Gastroesophageal sphincter (tissue), 4 donors: ENCODE measurements around the gene THAP4. TPM values are rescaled to one million over a fixed set of nuclear protein-coding genes. Genes with fewer than 3 reads are reported as not detected.

Source experiments
- ATAC-seq: fragments of 150-250 bp; one replicate; pipeline ENCODE4 v1.9.1; 2016; ENCODE audit warnings: mild to moderate bottlenecking, moderate library complexity
- H3K27ac ChIP-seq, 4 donors: fragments of 200-600 bp; sonication (generic) in 3 of 4; 1 replicate in 3 of 4; 2 replicates in 1 of 4; pipeline ENCODE4 v1.5.1; 2016 to 2019
- H3K27me3 ChIP-seq: fragments of 200-600 bp; sonication (generic); one replicate; pipeline ENCODE4 v1.5.1; 2019
- H3K36me3 ChIP-seq, 2 donors: fragments of 200-600 bp; sonication (generic); one replicate each; pipeline ENCODE4 v1.5.1; 2019; ENCODE audit warnings: control low read depth in 1 of 2
- H3K4me1 ChIP-seq, 3 donors: fragments of 200-600 bp; sonication (generic); 1 replicate in 2 of 3; 2 replicates in 1 of 3; pipeline ENCODE4 v1.5.1; 2016 to 2019; ENCODE audit warnings: control low read depth in 2 of 3
- H3K4me3 ChIP-seq, 2 donors: fragments of 200-600 bp; sonication (generic); one replicate each; pipeline ENCODE4 v1.5.1; 2019; ENCODE audit warnings: mild to moderate bottlenecking in 1 of 2, moderate library complexity in 1 of 2
- H3K9me3 ChIP-seq, 3 donors: fragments of 200-600 bp; sonication (generic); one replicate each; pipeline ENCODE4 v1.5.1; 2017 to 2019; ENCODE audit warnings: control low read depth in 2 of 3
- EP300 ChIP-seq: sonication (generic); formaldehyde crosslinking; IDR thresholded peaks from one replicate; pipeline ENCODE4 v1.6.1; 2017; ENCODE audit warnings: antibody characterized with exemption, mild to moderate bottlenecking
- POLR2A ChIP-seq, 2 donors: fragments of 450-650 bp; IDR thresholded peaks; one replicate each; pipeline ENCODE4 v1.6.1; 2017; ENCODE audit warnings: antibody characterized with exemption in 2 of 2, mild to moderate bottlenecking in 2 of 2, moderate library complexity in 1 of 2
- POLR2AphosphoS5 ChIP-seq: sonication (generic); formaldehyde crosslinking; IDR thresholded peaks from one replicate; pipeline ENCODE4 v1.6.1; 2017; ENCODE audit warnings: antibody characterized with exemption
- WGBS, 2 donors: methylation state at CpG; one replicate each; pipeline ENCODE4 v1.1.5; 2018; ENCODE audit warnings: low coverage in 1 of 2; 5-methylcytosine and 5-hydroxymethylcytosine counted together
- total RNA-seq, 4 donors: library from RNA; depleted of rRNA; stranded (reverse); fragments of >200 nt; gene quantifications; one replicate each; pipeline ENCODE4 v1.1.0, GENCODE V29; 2016
- TF ChIP-seq, protein P1 (sequence below), 4 experiments: fragments of 200-600 bp in 2 of 4; fragments of 450-650 bp in 2 of 4; sonication (generic) in 1 of 4; IDR thresholded peaks; one replicate each; pipeline ENCODE4 v1.5.1; 2017 to 2019; ENCODE audit warnings: antibody characterized with exemption in 4 of 4, mild to moderate bottlenecking in 2 of 4, moderate library complexity in 2 of 4

THAP4 gene
- total RNA-seq, 4 donors from 2014 or later, result 36.0 to 68.4 (median 43.0) TPM

DNA sequence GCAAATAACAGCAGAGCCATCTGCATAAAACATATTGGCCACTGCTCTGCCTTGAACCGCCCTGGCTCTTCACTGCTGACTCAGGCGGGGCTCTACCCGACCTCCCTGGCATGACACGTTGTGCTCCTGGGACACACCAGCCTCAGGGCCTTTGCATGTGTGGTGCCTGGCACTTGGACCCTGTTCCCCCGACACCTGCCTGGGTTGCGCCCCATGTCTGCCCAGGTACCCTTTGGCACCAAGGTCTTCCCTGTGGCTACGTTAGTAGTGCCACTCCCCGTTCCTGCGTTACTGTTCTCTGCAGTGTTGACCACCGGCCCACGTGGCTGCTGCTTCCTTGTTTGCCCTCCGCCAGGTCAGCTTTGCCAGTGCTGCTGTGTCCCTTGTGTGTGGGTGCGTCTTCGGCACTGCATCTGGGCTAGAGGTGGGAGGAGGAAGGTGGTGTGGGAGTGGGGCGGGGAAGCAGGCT is 20.9 kb upstream of the THAP4 start:
- H3K27me3 ChIP-seq, result no peaks in the 10 kb centered on the region
- no peak overlapping the region for H3K4me3 ChIP-seq
- no peak for ATAC-seq
- no peaks in the 10 kb centered on the region for H3K4me1 ChIP-seq
- no peaks in the 10 kb centered on the region for H3K9me3 ChIP-seq
- 83 to 92% methylated on average over 1 to 8 of the region's 15 CpGs for WGBS, 2 donors
- TF ChIP-seq, protein P1, sequence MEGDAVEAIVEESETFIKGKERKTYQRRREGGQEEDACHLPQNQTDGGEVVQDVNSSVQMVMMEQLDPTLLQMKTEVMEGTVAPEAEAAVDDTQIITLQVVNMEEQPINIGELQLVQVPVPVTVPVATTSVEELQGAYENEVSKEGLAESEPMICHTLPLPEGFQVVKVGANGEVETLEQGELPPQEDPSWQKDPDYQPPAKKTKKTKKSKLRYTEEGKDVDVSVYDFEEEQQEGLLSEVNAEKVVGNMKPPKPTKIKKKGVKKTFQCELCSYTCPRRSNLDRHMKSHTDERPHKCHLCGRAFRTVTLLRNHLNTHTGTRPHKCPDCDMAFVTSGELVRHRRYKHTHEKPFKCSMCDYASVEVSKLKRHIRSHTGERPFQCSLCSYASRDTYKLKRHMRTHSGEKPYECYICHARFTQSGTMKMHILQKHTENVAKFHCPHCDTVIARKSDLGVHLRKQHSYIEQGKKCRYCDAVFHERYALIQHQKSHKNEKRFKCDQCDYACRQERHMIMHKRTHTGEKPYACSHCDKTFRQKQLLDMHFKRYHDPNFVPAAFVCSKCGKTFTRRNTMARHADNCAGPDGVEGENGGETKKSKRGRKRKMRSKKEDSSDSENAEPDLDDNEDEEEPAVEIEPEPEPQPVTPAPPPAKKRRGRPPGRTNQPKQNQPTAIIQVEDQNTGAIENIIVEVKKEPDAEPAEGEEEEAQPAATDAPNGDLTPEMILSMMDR (IDR thresholded peaks at IDR 0.05), result no peak
- TF ChIP-seq POLR2AphosphoS5 (no peak), EP300 (no peak), POLR2A (IDR thresholded peaks at IDR 0.05) (no peak)
- H3K36me3 ChIP-seq, result peaks cover 0 to 100% of the 10 kb centered on the region in 2 donors
- H3K27ac ChIP-seq, result no peak overlapping the region

DNA sequence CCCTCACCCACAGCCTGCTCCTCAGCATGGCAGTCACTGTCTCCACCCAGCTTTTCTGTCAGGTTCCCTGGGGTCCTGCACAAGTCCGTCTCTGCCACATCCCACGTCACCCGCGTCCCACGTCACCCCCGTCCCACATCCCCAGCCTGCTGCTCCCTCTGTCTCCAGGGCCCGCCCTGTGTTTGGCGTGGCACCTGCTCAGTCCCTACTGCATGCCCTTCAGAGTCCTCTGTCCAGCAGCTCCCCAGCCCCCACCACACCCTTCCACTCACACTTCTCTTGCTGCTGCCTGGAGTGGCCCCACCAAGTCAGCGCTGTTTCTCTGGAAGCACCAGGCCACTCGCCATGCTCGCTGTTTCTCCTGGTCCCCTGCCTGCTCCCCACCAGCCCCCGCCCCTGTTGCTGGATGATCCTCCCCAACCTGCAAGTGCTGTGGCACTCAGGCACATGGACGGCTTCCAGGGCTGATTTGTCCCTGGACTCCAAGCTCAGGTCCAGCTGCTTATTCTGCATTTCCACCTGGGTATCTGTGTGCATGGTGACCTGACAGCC is 19.3 kb upstream of the THAP4 start:
- Histone ChIP-seq H3K27me3 (no peaks in the 10 kb centered on the region), H3K27ac (no peak overlapping the region), H3K36me3 (peaks cover 0 to 100% of the 10 kb centered on the region in 2 donors), H3K4me3 (no peak overlapping the region), H3K9me3 (no peaks in the 10 kb centered on the region), H3K4me1 (no peaks in the 10 kb centered on the region)
- 80 to 92% methylated on average over 1 to 11 of the region's 13 CpGs for WGBS, 2 donors
- ATAC-seq, result no peak
- no peak for TF ChIP-seq EP300
- TF ChIP-seq POLR2AphosphoS5, result no peak
- no peak for TF ChIP-seq POLR2A (IDR thresholded peaks at IDR 0.05)
- TF ChIP-seq, protein P1 (IDR thresholded peaks at IDR 0.05), result no peak

DNA sequence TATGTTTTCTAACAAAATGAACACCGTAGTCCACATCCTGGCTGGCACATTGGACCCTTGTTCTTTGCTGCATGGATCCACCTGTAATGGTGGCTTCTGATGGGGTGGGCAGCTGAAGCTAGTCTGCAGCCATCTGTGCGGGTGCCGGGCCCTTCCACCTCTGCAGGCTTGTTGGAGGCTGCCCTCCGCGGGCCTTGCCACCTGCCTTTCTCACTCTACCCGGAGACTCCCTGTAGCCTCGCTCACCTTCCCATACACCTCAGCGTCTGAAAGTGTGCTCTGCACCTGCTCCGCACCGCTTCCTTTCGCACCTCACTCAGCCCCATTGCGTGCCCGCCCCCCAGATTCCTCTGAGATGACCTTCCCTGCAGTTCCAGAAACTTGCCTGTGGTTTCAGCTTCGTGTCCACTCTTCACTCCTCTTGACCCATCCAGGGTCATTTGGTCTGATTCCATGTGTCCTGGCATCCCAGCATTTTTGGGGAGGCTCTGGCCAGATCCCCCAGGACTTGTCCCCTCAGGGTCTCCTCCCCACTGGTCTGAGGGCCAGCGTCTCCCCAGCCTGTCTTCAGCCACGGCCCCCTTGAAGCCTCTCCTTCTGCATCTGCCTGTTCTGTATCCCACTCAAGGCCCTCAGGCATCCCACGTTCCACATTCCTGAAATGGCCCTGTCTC is 18.7 kb upstream of the THAP4 start:
- Histone ChIP-seq H3K36me3 (peaks cover 0 to 99% of the 10 kb centered on the region in 2 donors), H3K27ac (no peak overlapping the region), H3K27me3 (no peaks in the 10 kb centered on the region), H3K9me3 (no peaks in the 10 kb centered on the region), H3K4me1 (no peaks in the 10 kb centered on the region), H3K4me3 (no peak overlapping the region)
- 85 to 86% methylated on average over 7 to 16 of the region's 17 CpGs for WGBS, 2 donors
- TF ChIP-seq POLR2AphosphoS5, result no peak
- TF ChIP-seq POLR2A (IDR thresholded peaks at IDR 0.05), result no peak
- TF ChIP-seq, protein P1 (IDR thresholded peaks at IDR 0.05), result no peak
- TF ChIP-seq EP300, result no peak
- ATAC-seq, result no peak

DNA sequence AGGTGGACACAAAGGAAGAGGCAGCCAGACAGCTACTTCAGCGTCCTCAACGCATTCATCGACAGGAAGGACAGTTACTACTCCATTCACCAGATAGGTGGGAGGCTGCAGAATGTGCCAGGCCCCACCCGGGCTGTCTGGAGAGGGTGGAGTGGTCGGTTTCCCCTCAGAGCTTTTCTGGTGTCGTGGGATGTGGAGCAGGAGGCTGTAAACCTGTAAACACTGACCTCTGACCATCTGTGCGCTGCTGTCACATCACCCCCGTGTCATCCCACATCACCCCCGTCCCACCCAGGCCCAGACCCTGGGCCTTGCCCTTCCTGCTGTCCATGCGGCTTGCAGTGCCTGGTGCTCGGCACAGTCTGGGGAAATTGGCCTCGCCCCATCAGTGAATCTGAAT is 17.6 kb upstream of the THAP4 start:
- H3K9me3 ChIP-seq, result no peaks in the 10 kb centered on the region
- H3K4me3 ChIP-seq, result no peak overlapping the region
- peaks cover 0 to 88% of the 10 kb centered on the region in 2 donors for H3K36me3 ChIP-seq
- no peak overlapping the region for H3K27ac ChIP-seq
- TF ChIP-seq, protein P1 (IDR thresholded peaks at IDR 0.05), result no peak
- TF ChIP-seq POLR2A (IDR thresholded peaks at IDR 0.05), result no peak
- no peak for TF ChIP-seq EP300
- TF ChIP-seq POLR2AphosphoS5, result no peak
- no peak for ATAC-seq
- WGBS, 2 donors, result 81 to 83% methylated on average over 4 to 6 of the region's 12 CpGs
- H3K4me1 ChIP-seq, result peaks cover 0 to 8% (median 0%) of the 10 kb centered on the region in 3 donors
- H3K27me3 ChIP-seq, result no peaks in the 10 kb centered on the region

DNA sequence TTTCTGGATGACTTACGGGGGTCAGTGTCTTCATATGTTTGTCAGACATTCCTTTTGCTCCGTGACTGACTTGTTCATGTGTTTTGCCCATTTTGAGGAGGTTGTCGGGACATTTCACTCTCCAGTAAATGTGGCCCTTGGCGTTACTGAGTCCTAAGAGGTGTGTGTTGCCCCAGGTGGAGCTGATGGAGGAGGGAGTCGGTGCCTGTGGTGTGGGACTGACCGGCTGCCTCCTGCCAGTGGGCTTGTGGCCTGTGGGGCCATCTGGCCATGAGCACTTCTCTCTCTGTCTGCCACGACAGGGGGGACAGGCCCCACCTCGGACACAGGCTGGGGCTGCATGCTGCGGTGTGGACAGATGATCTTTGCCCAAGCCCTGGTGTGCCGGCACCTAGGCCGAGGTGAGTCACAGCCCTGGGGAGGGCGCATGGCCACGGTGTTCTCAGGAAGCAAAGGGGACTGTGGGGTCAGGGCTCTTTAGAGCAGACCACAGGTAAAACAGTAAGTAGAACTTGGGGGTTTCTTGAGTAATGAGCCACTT is 16.3 kb upstream of the THAP4 start:
- TF ChIP-seq EP300, result no peak
- TF ChIP-seq POLR2AphosphoS5, result no peak
- TF ChIP-seq, protein P1 (IDR thresholded peaks at IDR 0.05), result no peak
- Histone ChIP-seq H3K27ac (no peak overlapping the region), H3K4me3 (no peak overlapping the region), H3K36me3 (peaks cover 0 to 75% of the 10 kb centered on the region in 2 donors), H3K27me3 (no peaks in the 10 kb centered on the region), H3K4me1 (peaks cover 0 to 18% (median 0%) of the 10 kb centered on the region in 3 donors), H3K9me3 (no peaks in the 10 kb centered on the region)
- ATAC-seq, result no peak
- 84 to 90% methylated on average over 5 of the region's 13 CpGs for WGBS, 2 donors
